ENCODE results near the gene SELENOF.

GRCh38 chr1:86925742-86926141 is 11.8 kb upstream of the SELENOF start:
- TF ChIP-seq POLR2AphosphoS5 (IDR thresholded peaks at IDR 0.05; ENCODE audit: borderline replicate concordance, low read depth, low read length) (no peak), EZH2 (IDR thresholded peaks at IDR 0.05) (no peak), FOXP2 (optimal IDR thresholded peaks at IDR 0.05; ENCODE audit: control extremely low read depth, extremely low read length, insufficient read depth) (no peak)
